ENCODE results near the gene KCNIP1. TPM values are rescaled to one million over a fixed set of nuclear protein-coding genes. Genes with fewer than 3 reads are reported as not detected.

KCNIP1 gene
- polyA plus RNA-seq, 1 of the 3 experiments (the other 2 are of a cell fraction) = 1.3 TPM

DNA sequence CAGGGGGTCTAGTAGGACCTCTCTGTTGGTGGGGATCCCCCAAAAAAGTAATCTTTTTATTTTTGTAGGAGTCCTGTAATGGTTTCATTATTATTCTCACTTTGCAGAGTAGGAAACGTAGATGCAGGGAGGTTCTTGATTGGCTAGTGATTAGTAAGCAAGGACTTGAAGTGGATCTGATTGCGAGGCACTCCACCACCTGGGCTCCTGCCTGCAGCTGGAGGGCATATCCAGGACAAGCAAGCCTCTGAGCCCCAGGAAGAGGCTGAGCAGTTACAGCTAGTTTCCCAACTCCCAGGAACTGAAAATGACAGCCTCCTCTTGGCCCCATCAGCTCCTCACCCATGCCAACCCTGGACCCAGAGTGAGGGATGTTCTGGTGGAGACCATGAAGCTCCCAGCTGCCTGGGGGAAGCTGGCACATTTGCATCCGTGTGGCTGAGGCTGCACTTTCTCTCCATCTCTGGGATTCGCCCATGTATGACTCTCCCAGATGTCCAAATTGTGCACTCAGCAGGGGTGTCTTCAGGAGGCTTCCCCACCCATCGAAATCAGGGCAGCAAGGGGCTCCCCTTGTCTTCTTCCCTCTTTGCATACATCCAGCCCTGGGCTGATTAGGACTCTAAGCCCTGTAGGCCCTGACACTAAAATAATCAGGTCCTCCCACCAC is 10.2 kb downstream of the KCNIP1 start:
- H3K9ac ChIP-seq = no peak overlapping the region
- POLR2A ChIA-PET = no interaction called here
- H3K4me2 ChIP-seq = no peak overlapping the region
- TF ChIP-seq SIN3A (IDR thresholded peaks at IDR 0.05; ENCODE audit: borderline replicate concordance, low read depth, low read length) = no peak
- TF ChIP-seq, protein P1, sequence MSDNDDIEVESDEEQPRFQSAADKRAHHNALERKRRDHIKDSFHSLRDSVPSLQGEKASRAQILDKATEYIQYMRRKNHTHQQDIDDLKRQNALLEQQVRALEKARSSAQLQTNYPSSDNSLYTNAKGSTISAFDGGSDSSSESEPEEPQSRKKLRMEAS (IDR thresholded peaks at IDR 0.05; ENCODE audit: low read depth) = no peak
- TF ChIP-seq, protein P2, sequence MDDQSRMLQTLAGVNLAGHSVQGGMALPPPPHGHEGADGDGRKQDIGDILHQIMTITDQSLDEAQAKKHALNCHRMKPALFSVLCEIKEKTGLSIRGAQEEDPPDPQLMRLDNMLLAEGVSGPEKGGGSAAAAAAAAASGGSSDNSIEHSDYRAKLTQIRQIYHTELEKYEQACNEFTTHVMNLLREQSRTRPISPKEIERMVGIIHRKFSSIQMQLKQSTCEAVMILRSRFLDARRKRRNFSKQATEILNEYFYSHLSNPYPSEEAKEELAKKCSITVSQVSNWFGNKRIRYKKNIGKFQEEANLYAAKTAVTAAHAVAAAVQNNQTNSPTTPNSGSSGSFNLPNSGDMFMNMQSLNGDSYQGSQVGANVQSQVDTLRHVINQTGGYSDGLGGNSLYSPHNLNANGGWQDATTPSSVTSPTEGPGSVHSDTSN (IDR thresholded peaks at IDR 0.05) = no peak
- no peaks in the 10 kb centered on the region for H3F3A ChIP-seq (replicated peaks; ENCODE audit: insufficient read depth)
- no peaks in the 10 kb centered on the region for H3K36me3 ChIP-seq (replicated peaks in 1 of 2; ENCODE audit: control insufficient read depth in 1 of 2, insufficient read depth in 2 of 2, low read length in 1 of 2)
- no peak overlapping the region for H2AFZ ChIP-seq (ENCODE audit: low read depth)
- H3K9me3 ChIP-seq = no peaks in the 10 kb centered on the region
- DNase-seq = no peak
- CTCF ChIA-PET = no interaction called here
- H3K4me3 ChIP-seq (ENCODE audit: low read depth in 2 of 2, low read length in 1 of 2) = no peak overlapping the region
- no peaks in the 10 kb centered on the region for H4K20me1 ChIP-seq (ENCODE audit: insufficient read depth)
- H3K27ac ChIP-seq (ENCODE audit: low read depth in 2 of 2, low read length in 1 of 2) = no peak overlapping the region
- peaks cover 0 to 4% of the 10 kb centered on the region in 2 experiments; a peak in 1 of 4 replicates for H3K4me1 ChIP-seq (ENCODE audit: control insufficient read depth in 1 of 2, insufficient read depth in 2 of 2, low read depth in 1 of 2, low read length in 1 of 2)
- 66% methylated on average over 4 of the region's 5 CpGs for WGBS (ENCODE audit: low lambda C conversion rate)
- H3K9me2 ChIP-seq = no peaks in the 10 kb centered on the region
- H3K27me3 ChIP-seq (ENCODE audit: insufficient read depth) = no peaks in the 10 kb centered on the region
- H3K79me2 ChIP-seq (ENCODE audit: insufficient read depth) = no peaks in the 10 kb centered on the region

DNA sequence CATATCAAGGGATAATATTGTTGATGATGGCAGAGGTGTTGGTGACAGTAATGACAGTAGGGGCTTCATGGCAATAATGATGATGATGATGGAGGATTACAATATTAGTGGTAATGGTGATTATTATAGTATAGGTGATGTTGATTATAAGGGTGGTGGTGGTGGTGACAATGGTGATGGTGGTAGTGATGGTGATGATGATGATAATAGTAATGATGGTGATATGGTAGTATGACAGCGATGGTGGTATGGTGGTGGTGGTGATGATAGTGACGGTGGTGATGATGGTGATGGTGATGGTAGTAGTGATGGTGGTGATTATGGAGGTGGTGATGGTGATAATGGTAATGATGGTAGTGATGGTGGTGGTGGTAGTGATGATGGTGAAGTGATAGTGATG is 13.6 kb downstream of the KCNIP1 start:
- Histone ChIP-seq H4K20me1 (ENCODE audit: insufficient read depth) (no peaks in the 10 kb centered on the region), H3K9me3 (no peaks in the 10 kb centered on the region), H3F3A (replicated peaks; ENCODE audit: insufficient read depth) (no peaks in the 10 kb centered on the region), H3K4me3 (ENCODE audit: low read depth in 2 of 2, low read length in 1 of 2) (no peak overlapping the region), H3K79me2 (ENCODE audit: insufficient read depth) (no peaks in the 10 kb centered on the region), H3K36me3 (replicated peaks in 1 of 2; ENCODE audit: control insufficient read depth in 1 of 2, insufficient read depth in 2 of 2, low read length in 1 of 2) (no peaks in the 10 kb centered on the region), H3K27me3 (ENCODE audit: insufficient read depth) (no peaks in the 10 kb centered on the region), H3K4me1 (ENCODE audit: control insufficient read depth in 1 of 2, insufficient read depth in 2 of 2, low read depth in 1 of 2, low read length in 1 of 2) (peaks cover 0 to 11% of the 10 kb centered on the region in 2 experiments; a peak in 1 of 4 replicates), H3K9me2 (no peaks in the 10 kb centered on the region), H3K4me2 (no peak overlapping the region), H3K9ac (no peak overlapping the region), H3K27ac (ENCODE audit: low read depth in 2 of 2, low read length in 1 of 2) (no peak overlapping the region), H2AFZ (ENCODE audit: low read depth) (no peak overlapping the region)
- no peak for TF ChIP-seq MEF2A (IDR thresholded peaks at IDR 0.05; ENCODE audit: borderline replicate concordance, low read depth)
- no peak for TF ChIP-seq RFX5 (IDR thresholded peaks at IDR 0.05; ENCODE audit: low read length)
- TF ChIP-seq, protein P3, sequence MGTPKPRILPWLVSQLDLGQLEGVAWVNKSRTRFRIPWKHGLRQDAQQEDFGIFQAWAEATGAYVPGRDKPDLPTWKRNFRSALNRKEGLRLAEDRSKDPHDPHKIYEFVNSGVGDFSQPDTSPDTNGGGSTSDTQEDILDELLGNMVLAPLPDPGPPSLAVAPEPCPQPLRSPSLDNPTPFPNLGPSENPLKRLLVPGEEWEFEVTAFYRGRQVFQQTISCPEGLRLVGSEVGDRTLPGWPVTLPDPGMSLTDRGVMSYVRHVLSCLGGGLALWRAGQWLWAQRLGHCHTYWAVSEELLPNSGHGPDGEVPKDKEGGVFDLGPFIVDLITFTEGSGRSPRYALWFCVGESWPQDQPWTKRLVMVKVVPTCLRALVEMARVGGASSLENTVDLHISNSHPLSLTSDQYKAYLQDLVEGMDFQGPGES (IDR thresholded peaks at IDR 0.05; ENCODE audit: low read depth, low read length) = no peak
- no peak for TF ChIP-seq FOXJ3 (CRISPR knock-in tag; IDR thresholded peaks at IDR 0.05)
- TF ChIP-seq EP300 (IDR thresholded peaks at IDR 0.05; ENCODE audit: borderline replicate concordance in 1 of 2, low read depth in 1 of 2, low read length in 1 of 2) = no peak
- TF ChIP-seq RCOR1 (IDR thresholded peaks at IDR 0.05; ENCODE audit: low read length) = no peak
- no peak for TF ChIP-seq RXRA (IDR thresholded peaks at IDR 0.05; ENCODE audit: borderline replicate concordance, low read depth)
- TF ChIP-seq, protein P4, sequence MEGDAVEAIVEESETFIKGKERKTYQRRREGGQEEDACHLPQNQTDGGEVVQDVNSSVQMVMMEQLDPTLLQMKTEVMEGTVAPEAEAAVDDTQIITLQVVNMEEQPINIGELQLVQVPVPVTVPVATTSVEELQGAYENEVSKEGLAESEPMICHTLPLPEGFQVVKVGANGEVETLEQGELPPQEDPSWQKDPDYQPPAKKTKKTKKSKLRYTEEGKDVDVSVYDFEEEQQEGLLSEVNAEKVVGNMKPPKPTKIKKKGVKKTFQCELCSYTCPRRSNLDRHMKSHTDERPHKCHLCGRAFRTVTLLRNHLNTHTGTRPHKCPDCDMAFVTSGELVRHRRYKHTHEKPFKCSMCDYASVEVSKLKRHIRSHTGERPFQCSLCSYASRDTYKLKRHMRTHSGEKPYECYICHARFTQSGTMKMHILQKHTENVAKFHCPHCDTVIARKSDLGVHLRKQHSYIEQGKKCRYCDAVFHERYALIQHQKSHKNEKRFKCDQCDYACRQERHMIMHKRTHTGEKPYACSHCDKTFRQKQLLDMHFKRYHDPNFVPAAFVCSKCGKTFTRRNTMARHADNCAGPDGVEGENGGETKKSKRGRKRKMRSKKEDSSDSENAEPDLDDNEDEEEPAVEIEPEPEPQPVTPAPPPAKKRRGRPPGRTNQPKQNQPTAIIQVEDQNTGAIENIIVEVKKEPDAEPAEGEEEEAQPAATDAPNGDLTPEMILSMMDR (IDR thresholded peaks at IDR 0.05) = no peak
- POLR2A ChIA-PET = no interaction called here
- WGBS (ENCODE audit: low lambda C conversion rate) = 82% methylated on average over 2 of the region's 2 CpGs
- DNase-seq = no peak
- CTCF ChIA-PET = no interaction called here

Measured in SK-N-SH (cell line).